ENCODE measurements around the gene LRMDA.

GRCh38 chr10:76149602-76150138, 718.2 kb downstream of the LRMDA start:
- TF ChIP-seq CTCF (IDR thresholded peaks at IDR 0.05; ENCODE audit: control extremely low read depth in 1 of 3, insufficient read depth in 1 of 3, low read depth in 1 of 3, low read length in 3 of 3): no peak
- TF ChIP-seq YY1 (IDR thresholded peaks at IDR 0.05; ENCODE audit: low read depth, low read length): no peak; the same call in 1 of the 2 replicates
- no peak for TF ChIP-seq KDM1A (IDR thresholded peaks at IDR 0.05; ENCODE audit: borderline replicate concordance, low read length)
- no peak for TF ChIP-seq ZNF274 (IDR thresholded peaks at IDR 0.05; ENCODE audit: borderline replicate concordance, extremely low read depth, low read length)
- no peak for TF ChIP-seq CREB1 (IDR thresholded peaks at IDR 0.05)
- no peak for TF ChIP-seq POU5F1 (IDR thresholded peaks at IDR 0.05; ENCODE audit: low read depth, low read length)
- no peak for TF ChIP-seq SIN3A (conservative IDR thresholded peaks at IDR 0.05 in 1 of 2, IDR thresholded peaks at IDR 0.05 in 1 of 2; ENCODE audit: low read depth in 1 of 2, low read length in 2 of 2)
- no peak for TF ChIP-seq SP4 (IDR thresholded peaks at IDR 0.05; ENCODE audit: low read length)
- no peak for TF ChIP-seq CBX8 (IDR thresholded peaks at IDR 0.05; ENCODE audit: borderline replicate concordance, low read depth, low read length)
